GM12878 (cell line): ENCODE data around the gene EIF2S2. TPM values are rescaled to one million over a fixed set of nuclear protein-coding genes. Genes with fewer than 3 reads are reported as not detected.

ENCODE experiments used
- ATAC-seq: fragments of 200-7000 bp; cut with Tn5 transposase; 3 replicates; pipeline ENCODE4 v1.9.1; 2020; ENCODE audit warnings: mild to moderate bottlenecking, moderate library complexity
- BruUV-seq: library from RNA; stranded (reverse); fragments of 400-500 nt; replicated peaks from 2 replicates; lab custom pipeline; 2021; lab: Mats Ljungman, UMichigan
- CTCF ChIA-PET: fragments of 300-600 bp; sonication (Branson Sonifier 250); formaldehyde crosslinking; extraction: SDS; loops from one replicate; lab custom pipeline; 2021; ENCODE audit warnings: inconsistent platforms; lab: Yijun Ruan, JAX
- POLR2A ChIA-PET: fragments of 350-600 bp; formaldehyde crosslinking; extraction: SDS; loops from one replicate; lab custom pipeline; 2021; ENCODE audit warnings: inconsistent platforms; lab: Charles Lee
- RAD21 ChIA-PET: fragments of 300-600 bp; sonication (Branson Sonifier 250); formaldehyde crosslinking; loops from one replicate; lab custom pipeline; 2023; ENCODE audit warnings: antibody characterized with exemption; ENCODE audit not compliant: unreplicated experiment; lab: Charles Lee
- SMC1A ChIA-PET: fragments of 300-600 bp; sonication (Branson Sonifier 250); formaldehyde crosslinking; loops from one replicate; lab custom pipeline; 2023; ENCODE audit not compliant: unreplicated experiment, uncharacterized antibody; lab: Charles Lee
- DNase-seq: peaks from one replicate; pipeline ENCODE4 v3.0.0-alpha.2; 2011; ENCODE audit warnings: low read depth, low spot score
- FAIRE-seq: peaks from 3 replicates; lab custom pipeline; 2011; peaks lifted over from hg19 to GRCh38; lab: Jason Lieb, UNC
- H2AFZ ChIP-seq: 2 replicates; pipeline ENCODE4 v1.6.0; 2011; ENCODE audit warnings: low read depth, low read length, control low read depth; ENCODE audit not compliant: control insufficient read depth
- H3K27ac ChIP-seq: 2 replicates; pipeline ENCODE4 v1.5.1; 2011; ENCODE audit warnings: control low read depth; ENCODE audit not compliant: control insufficient read depth, insufficient read depth
- H3K27me3 ChIP-seq, 2 experiments: replicated peaks in 1 of 2; 2 replicates each; pipeline versions ENCODE4 v1.6.0 to v1.6.1; 2011; ENCODE audit warnings: low read length in 1 of 2; ENCODE audit not compliant: control insufficient read depth in 2 of 2, insufficient read depth in 2 of 2
- H3K36me3 ChIP-seq, 2 experiments: 2 replicates each; pipeline ENCODE4 v1.5.1; 2011; ENCODE audit warnings: low read length in 1 of 2; ENCODE audit not compliant: control insufficient read depth in 2 of 2, insufficient read depth in 2 of 2
- H3K4me1 ChIP-seq: 2 replicates; pipeline ENCODE4 v1.6.1; 2011; ENCODE audit warnings: mild to moderate bottlenecking, low read length, moderate library complexity, mixed read lengths; ENCODE audit not compliant: control insufficient read depth, insufficient read depth
- H3K4me2 ChIP-seq: 2 replicates; pipeline ENCODE4 v1.6.0; 2011; ENCODE audit warnings: control low read depth; ENCODE audit not compliant: control insufficient read depth, insufficient read depth
- H3K4me3 ChIP-seq: fragments of 200-600 bp; sonication (generic); 2 replicates; pipeline ENCODE4 v1.5.1; 2016
- H3K79me2 ChIP-seq: 2 replicates; pipeline ENCODE4 v1.6.0; 2011; ENCODE audit warnings: low read length; ENCODE audit not compliant: control insufficient read depth, insufficient read depth
- H3K9ac ChIP-seq: 2 replicates; pipeline ENCODE4 v1.8.0; 2011; ENCODE audit warnings: low read length, control low read depth, mixed read lengths; ENCODE audit not compliant: control insufficient read depth, insufficient read depth
- H3K9me3 ChIP-seq: replicated peaks from 3 replicates; pipeline ENCODE4 v1.5.1; 2011; ENCODE audit warnings: mild to moderate bottlenecking, low read length; ENCODE audit not compliant: control insufficient read depth, insufficient read depth
- H4K20me1 ChIP-seq: 2 replicates; pipeline ENCODE4 v1.6.0; 2011; ENCODE audit not compliant: control insufficient read depth, insufficient read depth
- BRCA1 ChIP-seq: IDR thresholded peaks from 2 replicates; pipeline ENCODE4 v1.6.1; 2011; ENCODE audit warnings: low read depth, low read length, improper control_type of control experiment
- CHD1 ChIP-seq: IDR thresholded peaks from 2 replicates; pipeline ENCODE4 v1.6.1; 2012; ENCODE audit warnings: low read depth, low read length, improper control_type of control experiment
- CUX1 ChIP-seq: IDR thresholded peaks from 2 replicates; pipeline ENCODE4 v1.6.1; 2012; ENCODE audit warnings: improper control_type of control experiment, low read depth, low read length; ENCODE audit not compliant: insufficient replicate concordance
- POLR2AphosphoS5 ChIP-seq: IDR thresholded peaks from 2 replicates; pipeline ENCODE4 v1.6.1; 2011; ENCODE audit warnings: mild to moderate bottlenecking, low read length, inconsistent platforms
- RELB ChIP-seq: fragments of 450-650 bp; IDR thresholded peaks from 2 replicates; pipeline ENCODE4 v1.6.1; 2017; ENCODE audit warnings: low read depth, mild to moderate bottlenecking, moderate library complexity
- REST ChIP-seq: IDR thresholded peaks from 2 replicates; pipeline ENCODE4 v1.6.1; 2012; ENCODE audit warnings: mild to moderate bottlenecking, low read depth, low read length
- SREBF1 ChIP-seq: IDR thresholded peaks from 2 replicates; pipeline ENCODE4 v1.6.1; 2012; ENCODE audit warnings: mild to moderate bottlenecking, low read length
- TARDBP ChIP-seq: IDR thresholded peaks from 2 replicates; pipeline ENCODE4 v1.6.1; 2016; ENCODE audit warnings: borderline replicate concordance
- TCF3 ChIP-seq: IDR thresholded peaks from 2 replicates; pipeline ENCODE4 v1.6.1; 2012; ENCODE audit warnings: low read depth, mild to moderate bottlenecking, low read length, borderline replicate concordance; ENCODE audit not compliant: insufficient read depth
- WGBS: methylation state at CpG from one replicate; pipeline ENCODE4 v1.1.6; 2016; ENCODE audit warnings: low lambda C conversion rate; ENCODE audit not compliant: insufficient replicate concordance, insufficient coverage; ENCODE audit errors: missing lambda C conversion rate; 5-methylcytosine and 5-hydroxymethylcytosine counted together
- in situ Hi-C: fragments of 300-500 bp; cut with MboI; formaldehyde crosslinking; loops from 9 replicates; pipeline ENCODE4 v1.14.3; 2018; ENCODE audit warnings: mixed read lengths
- intact Hi-C: fragments of 100-400 bp; cut with micrococcal nuclease; formaldehyde crosslinking; loops from one replicate; pipeline ENCODE4 v1.14.2; 2022; ENCODE audit not compliant: unreplicated experiment
- polyA plus RNA-seq, 11 experiments: library from polyadenylated mRNA; depleted of rRNA in 4 of 11; unstranded in 6 of 11; stranded (reverse) in 5 of 11; fragments of >200 nt; fragmentation: Nextera tagmentation in 4 of 11; fragmentation: Illumina TruSeq in 1 of 11; extraction: Ambion mirVana in 4 of 11; extraction: Trizol in 1 of 11; gene quantifications; 1 replicate in 1 of 11; 2 replicates in 10 of 11; pipeline versions ENCODE4 v1.2.1 to v1.2.3, GENCODE V29; 2011 to 2016; ENCODE audit warnings: inconsistent platforms in 2 of 11, missing spikeins in 2 of 11, low read depth in 1 of 11
- total RNA-seq, 4 experiments: library from RNA; depleted of rRNA in 3 of 4; stranded (reverse); fragments of >200 nt in 3 of 4; fragmentation: Illumina TruSeq in 1 of 4; extraction: Trizol in 1 of 4; gene quantifications; 2 replicates each; pipeline versions ENCODE4 v1.2.1 to v1.2.3, GENCODE V29; 2013 to 2021
- TF ChIP-seq, protein P1 (sequence below): fragments of 450-650 bp; IDR thresholded peaks from 2 replicates; pipeline ENCODE4 v1.6.1; 2014; ENCODE audit warnings: mild to moderate bottlenecking

Gene EIF2S2
- total and polyA plus RNA-seq, 10 of the 15 experiments (the other 5 are each of a cell fraction or from before 2014, with no cell fraction given), result 60.2 to 153 (median 84.3) TPM

GRCh38 chr20:34093895-34094294, 18.1 kb downstream of the EIF2S2 start (continued):
- TF ChIP-seq REST (no peak), BRCA1 (no peak), CHD1 (no peak)
- TF ChIP-seq, protein P1, sequence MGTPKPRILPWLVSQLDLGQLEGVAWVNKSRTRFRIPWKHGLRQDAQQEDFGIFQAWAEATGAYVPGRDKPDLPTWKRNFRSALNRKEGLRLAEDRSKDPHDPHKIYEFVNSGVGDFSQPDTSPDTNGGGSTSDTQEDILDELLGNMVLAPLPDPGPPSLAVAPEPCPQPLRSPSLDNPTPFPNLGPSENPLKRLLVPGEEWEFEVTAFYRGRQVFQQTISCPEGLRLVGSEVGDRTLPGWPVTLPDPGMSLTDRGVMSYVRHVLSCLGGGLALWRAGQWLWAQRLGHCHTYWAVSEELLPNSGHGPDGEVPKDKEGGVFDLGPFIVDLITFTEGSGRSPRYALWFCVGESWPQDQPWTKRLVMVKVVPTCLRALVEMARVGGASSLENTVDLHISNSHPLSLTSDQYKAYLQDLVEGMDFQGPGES, result no peak
- TF ChIP-seq, all 136 proteins: peak for 0

GRCh38 chr20:34091637-34092200, 20.3 kb downstream of the EIF2S2 start:
- RAD21 ChIA-PET, result no interaction called here
- SMC1A ChIA-PET, result interaction anchor here (1.0 to 1.7 kb wide), 3 partner anchors 9 to 16 kb away, joined by 3 to 8 read pairs (median 5); no protein-coding TSS in a partner anchor
- H3K4me1 ChIP-seq, result no peaks in the 10 kb centered on the region
- no peaks in the 10 kb centered on the region for H3K79me2 ChIP-seq
- H3K27ac ChIP-seq, result no peak overlapping the region
- FAIRE-seq (no peak), ATAC-seq (no peak), DNase-seq (no peak)
- POLR2A ChIA-PET, result interaction anchor here (0.7 kb wide), 1 partner anchor 22 kb away, joined by 4 read pairs; no protein-coding TSS in a partner anchor
- no peaks in the 10 kb centered on the region for H3K9me3 ChIP-seq
- in situ Hi-C loops, result no loop called here
- no peaks in the 10 kb centered on the region for H3K27me3 ChIP-seq
- H4K20me1 ChIP-seq, result no peaks in the 10 kb centered on the region
- intact Hi-C loops, result no loop called here
- WGBS, result 98% methylated on average over 6 of the region's 6 CpGs
- CTCF ChIA-PET, result no interaction called here
- H3K4me2 ChIP-seq, result no peak overlapping the region
- no TSS peak for BruUV-seq
- no peak overlapping the region for H3K9ac ChIP-seq
- H3K4me3 ChIP-seq, result no peak overlapping the region
- H2AFZ ChIP-seq, result no peak overlapping the region
- H3K36me3 ChIP-seq, result peaks cover 25 to 48% of the 10 kb centered on the region in 2 experiments
- TF ChIP-seq CUX1 (no peak), RELB (no peak), TCF3 (no peak), POLR2AphosphoS5 (no peak), SREBF1 (no peak), TARDBP (no peak)
